H1 (cell line): Measurements from ENCODE around the gene EMC10. TPM values are rescaled to one million over a fixed set of nuclear protein-coding genes. Genes with fewer than 3 reads are reported as not detected.

Experiments used
- CTCF ChIA-PET: fragments of 300-600 bp; sonication (Branson Sonifier 250); formaldehyde crosslinking; loops from one replicate; lab custom pipeline; 2021; ENCODE audit not compliant: partially characterized antibody; lab: Charles Lee
- POLR2A ChIA-PET: fragments of 300-600 bp; sonication (Branson Sonifier 250); formaldehyde crosslinking; loops from one replicate; lab custom pipeline; 2021; ENCODE audit warnings: inconsistent platforms; ENCODE audit not compliant: partially characterized antibody; lab: Charles Lee
- DNase-seq, 2 experiments: peaks; one replicate each; pipeline versions ENCODE4 v3.0.0 to v3.0.0-alpha.2; 2010 to 2022; ENCODE audit warnings: low spot score in 2 of 2, low read depth in 1 of 2, mixed read lengths in 1 of 2
- FAIRE-seq: peaks from 2 replicates; lab custom pipeline; 2011; peaks lifted over from hg19 to GRCh38; lab: Jason Lieb, UNC
- H2AFZ ChIP-seq: 2 replicates; pipeline ENCODE4 v1.8.1; 2012; ENCODE audit warnings: low read length, inconsistent platforms
- H2AK5ac ChIP-seq: 2 replicates; pipeline ENCODE4 v1.6.1; 2013; ENCODE audit warnings: low read depth, low read length
- H2BK120ac ChIP-seq: replicated peaks from 2 replicates; pipeline ENCODE3; 2013; ENCODE audit warnings: low read depth, low read length, inconsistent platforms
- H2BK12ac ChIP-seq: 2 replicates; pipeline ENCODE4 v1.6.1; 2013; ENCODE audit warnings: low read depth, low read length
- H2BK15ac ChIP-seq: 2 replicates; pipeline ENCODE4 v1.6.1; 2013; ENCODE audit warnings: low read length
- H2BK20ac ChIP-seq: 2 replicates; pipeline ENCODE4 v1.6.1; 2013; ENCODE audit warnings: low read length
- H2BK5ac ChIP-seq: 2 replicates; pipeline ENCODE4 v1.6.1; 2013; ENCODE audit warnings: low read depth, low read length
- H3K14ac ChIP-seq: 2 replicates; pipeline ENCODE4 v1.6.1; 2013; ENCODE audit warnings: inconsistent platforms; ENCODE audit not compliant: insufficient read length
- H3K18ac ChIP-seq: 2 replicates; pipeline ENCODE4 v1.6.1; 2013; ENCODE audit warnings: low read length; ENCODE audit errors: extremely low read depth
- H3K23ac ChIP-seq: 2 replicates; pipeline ENCODE4 v1.6.1; 2013; ENCODE audit warnings: inconsistent platforms; ENCODE audit not compliant: insufficient read length
- H3K23me2 ChIP-seq: 2 replicates; pipeline ENCODE4 v1.6.1; 2013; ENCODE audit warnings: low read depth, low read length
- H3K27ac ChIP-seq: 2 replicates; pipeline ENCODE4 v1.6.1; 2011; ENCODE audit warnings: low read depth, low read length, inconsistent platforms
- H3K27me3 ChIP-seq, 4 experiments: replicated peaks in 1 of 4; 1 replicate in 1 of 4; 2 replicates in 3 of 4; pipeline versions ENCODE4 v1.6.1 to v1.8.1; 2011 to 2013; ENCODE audit warnings: low read length in 3 of 4, mild to moderate bottlenecking in 3 of 4, inconsistent platforms in 2 of 4, mixed read lengths in 2 of 4, moderate library complexity in 1 of 4; ENCODE audit not compliant: control insufficient read depth in 3 of 4, insufficient read depth in 3 of 4; ENCODE audit errors: extremely low read depth in 1 of 4
- H3K36me3 ChIP-seq, 4 experiments: 2 replicates each; pipeline versions ENCODE4 v1.6.1 to v1.8.1; 2011 to 2013; ENCODE audit warnings: mild to moderate bottlenecking in 4 of 4, low read length in 3 of 4, moderate library complexity in 2 of 4, control low read depth in 1 of 4, inconsistent platforms in 1 of 4; ENCODE audit not compliant: insufficient read depth in 4 of 4, control insufficient read depth in 2 of 4
- H3K4ac ChIP-seq: replicated peaks from 2 replicates; pipeline ENCODE3; 2013; ENCODE audit warnings: low read length, low read depth, mixed read lengths, inconsistent platforms; ENCODE audit not compliant: insufficient read length
- H3K4me1 ChIP-seq, 4 experiments: replicated peaks in 1 of 4; 1 replicate in 1 of 4; 2 replicates in 3 of 4; pipeline versions ENCODE4 v1.6.1 to v1.8.1; 2011 to 2013; ENCODE audit warnings: low read length in 3 of 4, inconsistent platforms in 2 of 4, mixed read lengths in 1 of 4; ENCODE audit not compliant: insufficient read depth in 4 of 4, control insufficient read depth in 3 of 4
- H3K4me2 ChIP-seq, 2 experiments: 2 replicates each; pipeline versions ENCODE4 v1.6.1 to v1.8.1; 2011 to 2013; ENCODE audit warnings: low read depth in 2 of 2, low read length in 2 of 2, control low read depth in 1 of 2, inconsistent platforms in 1 of 2, mild to moderate bottlenecking in 1 of 2; ENCODE audit not compliant: insufficient read depth in 1 of 2
- H3K4me3 ChIP-seq, 4 experiments: fragments of 200-600, 300-600 bp in 1 of 4; sonication (generic), shearing (Covaris generic), sonication (Bioruptor Twin) in 1 of 4; 2 replicates each; pipeline versions ENCODE4 v1.5.1 to v1.8.1; 2011 to 2016; ENCODE audit warnings: low read length in 4 of 4, low read depth in 3 of 4, control low read depth in 2 of 4, inconsistent platforms in 2 of 4, mild to moderate bottlenecking in 2 of 4, mixed read lengths in 1 of 4, moderate library complexity in 1 of 4; ENCODE audit not compliant: insufficient read depth in 2 of 4; ENCODE audit errors: extremely low read depth in 1 of 4
- H3K56ac ChIP-seq: replicated peaks from 2 replicates; pipeline ENCODE3; 2013; ENCODE audit warnings: low read depth, mild to moderate bottlenecking, mixed read lengths, low read length, inconsistent platforms; ENCODE audit not compliant: insufficient read length
- H3K79me1 ChIP-seq: 2 replicates; pipeline ENCODE4 v1.6.1; 2013; ENCODE audit warnings: low read depth, low read length, control low read depth
- H3K79me2 ChIP-seq, 2 experiments: 2 replicates each; pipeline versions ENCODE4 v1.6.1 to v1.8.1; 2012 to 2013; ENCODE audit warnings: low read length in 2 of 2, mild to moderate bottlenecking in 2 of 2, inconsistent platforms in 1 of 2; ENCODE audit not compliant: insufficient read depth in 2 of 2, control insufficient read depth in 1 of 2
- H3K9ac ChIP-seq, 4 experiments: replicated peaks in 1 of 4; 1 replicate in 1 of 4; 2 replicates in 3 of 4; pipeline versions ENCODE4 v1.6.1 to v1.8.1; 2011 to 2013; ENCODE audit warnings: low read depth in 3 of 4, low read length in 3 of 4, control low read depth in 2 of 4, mild to moderate bottlenecking in 2 of 4, moderate library complexity in 2 of 4, inconsistent platforms in 1 of 4; ENCODE audit errors: extremely low read depth in 1 of 4
- H3K9me3 ChIP-seq, 2 experiments: 2 replicates each; pipeline versions ENCODE4 v1.6.1 to v1.8.1; 2012 to 2013; ENCODE audit warnings: mild to moderate bottlenecking in 2 of 2, moderate library complexity in 2 of 2, control low read depth in 1 of 2, inconsistent platforms in 1 of 2, low read depth in 1 of 2, low read length in 1 of 2, mixed read lengths in 1 of 2; ENCODE audit not compliant: insufficient read depth in 2 of 2
- H4K20me1 ChIP-seq, 2 experiments: replicated peaks in 1 of 2; 2 replicates each; pipeline versions ENCODE3 to v1.8.1; 2011 to 2013; ENCODE audit warnings: inconsistent platforms in 2 of 2, low read length in 2 of 2, mild to moderate bottlenecking in 1 of 2; ENCODE audit not compliant: insufficient read depth in 2 of 2, control insufficient read depth in 1 of 2
- H4K5ac ChIP-seq: 2 replicates; pipeline ENCODE4 v1.6.1; 2013; ENCODE audit warnings: low read length, low read depth, mixed read lengths, inconsistent platforms; ENCODE audit not compliant: insufficient read length
- H4K8ac ChIP-seq: 2 replicates; pipeline ENCODE4 v1.8.0; 2013; ENCODE audit warnings: mild to moderate bottlenecking, moderate library complexity, low read length, inconsistent platforms; ENCODE audit not compliant: insufficient read depth; ENCODE audit errors: extremely low read depth
- H4K91ac ChIP-seq: replicated peaks from 2 replicates; pipeline ENCODE3; 2013; ENCODE audit warnings: low read length, mixed read lengths, inconsistent platforms; ENCODE audit not compliant: insufficient read length
- TBP ChIP-seq: IDR thresholded peaks from 2 replicates; pipeline ENCODE4 v1.6.1; 2011; ENCODE audit warnings: low read depth, low read length, improper control_type of control experiment
- WGBS, 2 experiments: shearing (Covaris generic) in 1 of 2; methylation state at CpG; one replicate each; pipeline versions ENCODE4 v1.1.6 to v1.1.7; 2013 to 2015; ENCODE audit warnings: low lambda C conversion rate in 2 of 2, mixed read lengths in 2 of 2, inconsistent platforms in 1 of 2, low coverage in 1 of 2, missing lambda C conversion rate in 1 of 2; ENCODE audit not compliant: insufficient replicate concordance in 2 of 2, insufficient coverage in 1 of 2, insufficient read length in 1 of 2; ENCODE audit errors: extremely low coverage in 1 of 2, missing lambda C conversion rate in 1 of 2; 5-methylcytosine and 5-hydroxymethylcytosine counted together
- polyA plus RNA-seq, 7 experiments: library from polyadenylated mRNA; depleted of rRNA in 3 of 7; stranded (reverse) in 5 of 7; unstranded in 2 of 7; fragments of >200 nt in 5 of 7; fragments of 200-250 nt in 2 of 7; gene quantifications; 1 replicate in 5 of 7; 2 replicates in 1 of 7; 4 replicates in 1 of 7; pipeline versions ENCODE4 v1.2.1 to v1.2.3, GENCODE V29; 2011 to 2013; ENCODE audit warnings: missing spikeins in 2 of 7, mixed read lengths in 2 of 7
- total RNA-seq: library from RNA; stranded (reverse); fragmentation: NEBNext Ultra II Directional; extraction: Animal tissue kit (Norgen Biotek cat#: 25700); gene quantifications from 2 replicates; pipeline ENCODE4 v1.2.1, GENCODE V29; 2021

The EMC10 gene
- total and polyA plus RNA-seq, 2 of the 8 experiments (the other 6 are each of a cell fraction or from before 2014, with no cell fraction given) = 77.6 to 103 TPM

GRCh38 chr19:50537306-50537685, 61.0 kb downstream of the EMC10 start:
- Histone ChIP-seq H3K9ac (no peak overlapping the region), H4K5ac (no peak overlapping the region), H2AFZ (no peak overlapping the region), H2BK15ac (peak overlapping the region; percentile 46; the same call in 1 of the 2 replicates), H2AK5ac (no peak overlapping the region), H2BK120ac (no peak overlapping the region), H3K36me3 (0 out of 8 replicates have a peak, but pooled peaks cover 0 to 3% (median 0%) of the 10 kb centered on the region in 4 experiments), H3K23me2 (no peaks in the 10 kb centered on the region; the same call in 1 of the 2 replicates), H3K79me1 (no peaks in the 10 kb centered on the region), H4K20me1 (peaks cover 0 to 4% of the 10 kb centered on the region in 2 experiments), H3K79me2 (no peaks in the 10 kb centered on the region), H2BK20ac (no peak overlapping the region), H3K56ac (no peak overlapping the region), H3K4me2 (no peak overlapping the region), H3K18ac (no peak overlapping the region), H4K91ac (no peak overlapping the region), H3K4ac (no peak overlapping the region), H3K9me3 (peaks cover 0 to 3% of the 10 kb centered on the region in 2 experiments; a peak in 1 of 4 replicates), H4K8ac (no peak overlapping the region), H3K27me3 (no peaks in the 10 kb centered on the region), H2BK5ac (no peak overlapping the region), H3K14ac (no peak overlapping the region), H2BK12ac (no peak overlapping the region; the same call in 1 of the 2 replicates), H3K27ac (no peak overlapping the region), H3K23ac (no peak overlapping the region), H3K4me3 (no peak overlapping the region), H3K4me1 (no peaks in the 10 kb centered on the region)
- 78% methylated on average over 18 of the region's 18 CpGs; no CpG with 5 or more reads in 1 of the 2 experiments for WGBS, 2 experiments
- no peak for FAIRE-seq
- CTCF ChIA-PET = interaction anchor here (0.6 to 17.1 kb wide), 50 partner anchors 9 to 506 kb away, joined by 3 to 269 read pairs (median 6); partner anchors contain the start of genes ASPDH, CLEC11A, JOSD2 and NR1H2
- DNase-seq = no peak
- POLR2A ChIA-PET = interaction anchor here (0.9 to 2.0 kb wide), 4 partner anchors 12 to 242 kb away, joined by 3 to 8 read pairs (median 4); no protein-coding TSS in a partner anchor
- TF ChIP-seq TBP = no peak
